Daoy (cell line): Measurements from ENCODE around the gene WDR7. TPM values are rescaled to one million over a fixed set of nuclear protein-coding genes. Genes with fewer than 3 reads are reported as not detected.

Experiments used
- DNase-seq: peaks from one replicate; pipeline ENCODE4 v3.0.0-alpha.2; 2015; ENCODE audit warnings: low read depth
- total RNA-seq: library from RNA; depleted of rRNA; stranded (reverse); fragments of >200 nt; shearing (Covaris generic); gene quantifications from 2 replicates; pipeline ENCODE4 v1.2.3, GENCODE V29; 2014

Gene WDR7
- total RNA-seq, 1 experiment from 2014 or later = 5.8 TPM

GRCh38 chr18:56992777-56993176, 341.6 kb downstream of the WDR7 start:
- peak; percentile 7 for DNase-seq

- no peak for DNase-seq
Measured at GRCh38 chr18:56995579-56996188, 344.5 kb downstream of the WDR7 start.

GRCh38 chr18:56997200-56997599, 346.0 kb downstream of the WDR7 start:
- no peak for DNase-seq

DNA sequence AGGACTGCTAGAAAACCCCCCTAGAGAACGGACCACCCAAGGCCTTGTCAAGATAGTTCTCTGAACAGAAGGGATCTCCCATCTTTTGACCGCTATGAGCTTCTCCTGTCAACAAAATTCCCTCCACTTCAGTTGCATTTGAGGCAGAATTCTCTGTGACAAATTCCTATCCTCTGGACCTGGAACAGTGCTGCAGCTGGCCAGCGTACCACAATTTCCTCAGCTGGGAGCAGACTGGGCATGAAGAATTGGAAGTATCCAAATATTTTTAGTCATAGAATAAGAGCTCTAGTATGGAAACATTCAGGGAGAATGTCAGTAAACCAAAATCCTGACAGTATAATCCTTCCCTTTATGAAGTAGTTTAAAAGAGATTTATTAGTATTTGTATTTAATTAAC, 348.7 kb downstream of the WDR7 start:
- DNase-seq = no peak

- no peak for DNase-seq
Measured at GRCh38 chr18:57002627-57003026, 351.5 kb downstream of the WDR7 start.

GRCh38 chr18:57003342-57003741, 352.2 kb downstream of the WDR7 start:
- DNase-seq = no peak

DNA sequence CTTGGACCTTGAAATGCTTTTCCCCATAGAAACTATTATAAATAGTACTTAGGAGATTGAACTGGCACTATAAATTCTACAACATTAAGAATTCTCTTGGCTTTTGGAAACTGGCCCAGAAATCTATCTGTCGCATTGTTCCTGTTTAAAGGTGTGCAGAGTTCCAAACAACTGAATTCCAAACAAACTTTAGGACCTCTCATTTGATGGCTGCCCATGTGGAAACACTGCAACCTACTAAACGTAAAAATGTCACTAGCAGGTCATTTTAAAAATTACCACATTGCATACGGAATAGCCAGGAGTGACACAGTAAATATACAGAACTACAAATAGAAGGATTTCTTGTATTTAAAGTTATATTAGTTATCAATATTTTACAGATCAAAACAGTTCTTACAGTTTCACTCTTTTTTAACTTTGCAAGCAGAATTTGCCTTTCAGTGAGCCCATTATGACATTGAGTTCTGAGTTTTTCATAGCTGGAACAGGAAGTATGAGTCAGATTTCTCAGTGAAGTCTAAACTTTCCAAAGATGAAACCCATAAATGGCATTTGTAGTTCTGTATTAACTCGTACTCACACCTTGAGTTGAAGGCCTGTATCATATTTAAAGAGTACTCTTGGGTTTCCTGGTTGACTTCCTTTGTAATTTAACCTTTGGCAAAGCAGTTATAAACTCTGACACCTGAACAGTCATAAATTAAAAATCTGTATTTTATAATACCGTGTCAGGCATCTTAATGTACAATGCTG, 353.4 kb downstream of the WDR7 start:
- peak; percentile 34 for DNase-seq

DNA sequence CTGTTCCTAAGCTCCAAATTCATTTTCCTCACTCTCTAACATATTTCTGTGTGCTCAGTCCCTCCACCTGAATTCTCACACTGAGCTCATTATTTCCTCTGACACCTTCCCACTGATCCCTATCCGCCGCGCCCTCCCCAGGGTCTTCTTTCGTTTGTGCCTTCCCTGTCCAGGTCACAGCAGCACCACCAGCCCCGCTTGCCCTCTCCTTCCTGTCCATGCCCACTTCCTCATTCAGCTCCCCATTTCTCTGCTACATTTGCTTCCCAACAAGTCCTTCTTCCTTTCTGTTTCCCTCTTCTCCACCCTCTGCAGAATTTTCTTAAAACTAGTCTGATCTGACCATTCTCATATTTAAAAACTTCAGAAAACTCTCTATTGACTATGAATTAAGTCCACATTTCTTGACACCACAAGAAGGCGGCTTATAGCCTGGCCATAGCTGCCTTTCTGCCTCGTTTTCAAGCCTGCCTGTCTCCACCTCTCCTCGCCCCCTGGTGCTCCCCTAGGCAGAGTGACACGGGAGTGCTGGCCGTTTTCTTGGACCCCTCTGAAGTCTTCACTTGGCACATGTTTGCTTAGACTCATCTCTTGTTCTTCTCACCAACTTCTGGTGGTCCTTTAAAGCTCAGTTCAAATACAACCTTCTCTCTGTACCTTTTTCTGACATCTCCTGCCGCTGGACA, 357.0 kb downstream of the WDR7 start:
- no peak for DNase-seq

DNA sequence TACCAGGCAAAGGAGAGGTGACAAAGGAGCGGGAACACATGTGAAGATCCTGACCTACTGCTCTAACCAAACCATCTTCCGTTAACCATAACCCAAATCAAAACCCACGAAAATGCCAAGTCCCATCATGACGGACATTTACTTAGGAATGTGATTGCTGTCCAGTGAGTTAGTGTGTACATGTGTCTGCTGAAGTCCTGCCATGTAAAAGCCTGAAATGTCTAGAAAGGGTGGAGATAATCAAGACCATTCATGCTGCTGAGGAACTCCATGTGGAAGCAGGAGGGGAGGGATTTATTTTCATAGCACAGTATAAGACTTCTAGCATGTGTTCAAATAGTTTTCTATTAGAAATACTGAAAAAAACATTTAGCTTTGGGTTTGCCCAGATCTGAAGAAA, 358.7 kb downstream of the WDR7 start:
- no peak for DNase-seq

- no peak for DNase-seq
Measured at GRCh38 chr18:57014772-57015413, 363.7 kb downstream of the WDR7 start.

DNA sequence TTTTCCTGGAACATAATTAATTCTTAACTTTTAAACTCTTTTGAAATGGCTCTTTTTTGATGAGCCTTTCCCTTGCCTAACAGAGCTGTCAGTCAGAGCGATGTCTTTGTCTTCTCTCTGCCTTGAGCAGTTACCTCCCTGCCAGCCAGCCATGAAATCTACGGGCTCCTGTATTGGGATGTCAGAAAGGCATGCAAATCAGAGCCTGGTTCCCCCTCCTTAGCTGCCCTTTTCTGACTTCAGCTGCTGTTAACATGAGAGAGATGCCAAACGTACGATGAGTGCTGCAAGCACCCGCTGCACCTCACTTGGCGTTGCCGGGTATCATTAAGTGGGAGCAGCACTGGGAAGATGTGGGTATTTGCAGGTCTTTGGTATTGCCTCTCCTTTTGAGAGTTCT, 364.3 kb downstream of the WDR7 start:
- no peak for DNase-seq

DNA sequence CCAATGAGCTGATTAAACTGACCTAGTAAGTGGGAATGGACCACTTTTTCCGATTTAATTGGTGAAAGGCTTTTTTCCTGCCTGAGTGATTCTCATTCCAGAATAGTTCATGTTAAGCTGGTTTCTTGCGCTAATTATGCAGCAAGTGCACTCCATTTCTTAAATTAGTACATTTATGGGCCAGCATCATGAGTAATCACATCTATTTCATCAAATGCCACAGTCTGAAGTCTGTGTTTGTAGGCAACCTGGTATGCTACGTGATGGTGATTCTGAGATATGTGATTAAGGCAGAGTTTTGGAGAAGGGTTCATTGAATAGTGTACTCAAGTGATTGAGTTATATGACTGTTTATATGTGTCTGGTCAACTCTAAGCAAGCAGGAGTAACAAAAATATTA, 367.7 kb downstream of the WDR7 start:
- DNase-seq = no peak

DNA sequence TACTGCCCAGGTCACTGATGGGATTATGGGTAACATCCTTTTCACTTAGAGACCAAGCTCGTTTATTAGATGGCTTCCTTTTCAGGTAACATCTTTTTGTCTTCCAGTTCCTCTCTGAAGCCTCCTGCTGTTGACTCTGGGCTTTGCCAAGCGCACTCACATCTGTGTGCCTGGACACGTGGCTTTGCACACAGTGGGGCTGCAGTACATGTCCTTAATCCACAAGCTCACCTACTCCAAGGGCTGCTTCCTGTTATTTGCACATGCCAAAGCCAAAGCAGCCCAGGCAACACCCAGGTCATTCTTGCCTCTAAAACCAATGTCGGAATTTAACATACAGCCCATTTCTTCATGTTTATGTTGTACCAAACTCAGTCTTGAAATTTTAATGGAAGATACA, 371.6 kb downstream of the WDR7 start:
- DNase-seq = no peak

DNA sequence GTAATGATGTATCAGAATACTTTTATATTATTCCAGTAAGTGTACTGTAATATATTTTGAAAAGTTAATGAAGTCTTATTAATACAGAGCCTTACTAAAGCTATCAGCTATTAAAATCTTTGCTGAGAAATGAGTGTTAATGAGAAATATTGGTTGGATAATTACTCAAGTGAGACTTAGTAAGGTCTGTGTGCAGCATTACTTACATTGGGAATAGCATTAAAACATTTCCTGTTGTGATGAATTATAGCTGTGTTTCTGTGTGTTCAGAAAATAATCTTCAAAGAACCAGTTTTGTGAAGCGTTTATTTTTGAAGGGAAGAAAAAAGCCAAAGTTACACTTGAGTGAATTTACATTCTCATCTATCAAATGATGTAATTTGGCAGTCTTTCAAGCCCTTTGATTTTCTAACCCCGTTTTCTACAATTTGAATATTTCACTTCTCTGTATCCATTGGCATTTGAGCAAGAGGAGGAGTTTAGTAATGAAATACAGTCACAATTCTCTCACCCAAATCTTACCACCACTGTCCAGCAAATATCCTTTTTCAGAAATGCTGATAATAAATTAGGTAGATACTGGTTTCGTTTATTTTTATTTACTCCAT, 372.2 kb downstream of the WDR7 start:
- no peak for DNase-seq

DNA sequence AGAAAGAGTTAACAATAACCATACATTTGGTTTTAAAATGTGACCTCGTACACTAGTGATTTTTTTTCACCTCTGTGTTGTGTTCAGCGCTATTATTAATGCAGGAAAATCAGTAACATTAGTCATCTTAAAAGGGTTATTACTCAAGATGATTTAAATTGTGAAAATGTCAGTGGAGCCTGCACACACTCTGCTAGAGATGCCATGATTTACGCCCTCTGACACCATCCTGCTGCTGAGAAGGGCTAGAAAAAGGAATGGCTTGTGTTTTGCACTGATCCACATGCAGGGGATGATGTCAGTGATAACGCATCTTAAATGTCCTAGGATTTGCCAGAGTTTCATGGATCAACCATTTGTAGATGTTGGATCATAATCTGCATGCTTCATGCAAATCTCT, 374.4 kb downstream of the WDR7 start:
- DNase-seq = no peak

- DNase-seq = no peak
Measured at GRCh38 chr18:57026316-57026715, 375.2 kb downstream of the WDR7 start.

DNA sequence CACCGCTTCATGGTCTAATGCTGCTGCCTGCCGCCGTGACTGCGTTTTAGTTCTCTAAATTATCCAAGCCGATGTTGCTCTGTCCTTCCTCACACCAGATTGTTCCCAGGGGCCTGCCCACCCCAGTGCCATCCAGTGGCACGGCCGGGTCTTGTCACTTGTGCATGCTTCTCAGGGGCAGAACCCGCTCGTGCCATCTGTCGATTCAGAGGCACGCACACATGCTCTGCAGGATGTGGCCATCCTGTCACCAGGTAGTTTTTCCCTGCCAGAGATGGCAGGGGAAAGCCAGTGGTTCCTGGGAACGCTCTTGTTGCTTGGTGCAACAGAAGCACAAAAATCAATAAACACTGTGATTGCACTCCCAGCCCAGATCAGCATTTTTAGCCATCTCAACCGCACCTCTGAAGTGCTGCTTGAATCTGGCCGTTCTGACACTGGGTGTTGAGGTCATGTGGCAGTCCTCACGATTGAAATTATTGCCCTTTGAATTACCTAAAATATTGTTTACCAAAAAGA, 376.1 kb downstream of the WDR7 start:
- no peak for DNase-seq

DNA sequence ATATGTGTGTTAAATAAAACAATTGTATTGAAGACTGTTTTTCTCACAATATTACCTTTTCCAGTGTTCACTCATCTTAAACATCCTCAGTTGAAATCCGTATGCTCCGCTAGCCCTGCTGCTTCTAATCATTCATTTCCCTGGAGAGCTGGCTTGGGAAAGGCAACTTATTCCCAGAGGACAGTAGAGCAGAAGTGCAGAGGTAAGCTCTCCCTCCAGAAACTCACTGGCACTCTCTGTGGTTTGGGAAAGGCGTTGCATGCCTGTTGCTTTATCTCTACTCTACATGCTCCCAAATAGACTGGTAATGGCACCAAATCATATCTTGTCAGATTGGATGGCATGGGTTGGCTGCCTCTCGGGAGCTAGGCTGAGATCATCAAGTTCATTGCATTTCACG, 378.6 kb downstream of the WDR7 start:
- DNase-seq = no peak

- no peak for DNase-seq
Measured at GRCh38 chr18:57030417-57030816, 379.3 kb downstream of the WDR7 start.

- DNase-seq = no peak
Measured at GRCh38 chr18:57035590-57035989, 384.4 kb downstream of the WDR7 start.

DNA sequence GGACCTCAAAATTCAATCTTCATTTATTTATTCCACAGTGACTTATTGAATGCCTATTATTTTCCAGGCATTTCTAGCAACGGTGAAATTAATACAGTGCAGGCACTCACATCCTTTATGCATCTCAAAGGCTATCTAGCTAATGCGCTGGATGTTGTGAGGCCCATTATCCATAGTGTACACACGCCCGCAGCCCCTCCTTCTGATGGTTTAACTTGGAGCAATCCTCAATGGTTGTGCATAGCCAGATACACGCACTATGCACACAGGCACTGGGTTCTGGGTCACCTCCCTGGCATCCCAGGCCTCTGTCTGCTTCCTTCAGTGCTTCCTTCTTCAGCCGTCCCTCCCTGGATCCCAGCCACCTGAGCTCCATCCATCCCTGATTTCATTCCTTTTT, 387.2 kb downstream of the WDR7 start:
- DNase-seq = no peak

DNA sequence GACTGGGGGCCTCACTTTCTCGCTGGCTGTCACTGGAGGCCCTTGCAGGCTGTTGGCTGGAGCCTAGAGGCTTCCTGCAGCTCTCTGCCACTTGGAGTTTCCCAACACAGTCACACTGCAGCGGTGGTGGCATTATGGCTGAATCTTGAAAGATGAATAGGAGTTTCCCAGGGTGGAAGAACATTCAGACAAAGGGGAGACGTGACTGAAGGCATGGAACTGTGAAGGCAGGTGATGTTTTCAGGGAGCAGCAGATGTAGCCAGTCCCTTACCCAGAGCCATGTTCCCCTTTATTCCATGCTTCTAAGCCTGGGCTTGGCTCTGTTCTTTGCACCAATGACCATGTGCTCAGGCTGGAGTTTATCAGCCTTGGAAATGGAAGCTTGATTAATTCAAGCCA, 389.0 kb downstream of the WDR7 start:
- no peak for DNase-seq
